GM04503 (cell line): ENCODE measurements around the gene RAPGEF5.

ENCODE experiments used
- DNase-seq: peaks from one replicate; pipeline ENCODE4 v3.0.0-alpha.2; 2012; ENCODE audit warnings: low read depth

RAPGEF5 gene

DNA sequence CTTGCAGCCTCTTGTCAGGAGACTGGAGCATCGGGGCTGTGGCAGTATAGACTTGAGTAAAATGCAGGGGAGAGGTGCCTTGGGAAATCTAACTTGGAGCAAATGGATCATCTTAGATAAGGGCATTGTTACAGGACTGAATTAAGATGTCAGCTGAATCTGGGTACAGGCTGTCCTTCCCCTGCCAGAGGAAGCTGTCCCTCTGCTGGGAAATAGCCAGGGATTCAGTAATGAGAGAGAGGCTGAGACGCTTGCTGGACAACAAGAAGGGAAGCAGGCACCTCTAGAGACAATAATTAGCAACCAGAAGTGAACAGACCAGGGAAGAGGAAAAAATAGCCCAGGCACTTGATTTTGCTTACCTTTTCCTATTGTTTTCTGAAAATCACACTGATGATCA lies 20.7 kb upstream of the RAPGEF5 start:
- no peak for DNase-seq

DNA sequence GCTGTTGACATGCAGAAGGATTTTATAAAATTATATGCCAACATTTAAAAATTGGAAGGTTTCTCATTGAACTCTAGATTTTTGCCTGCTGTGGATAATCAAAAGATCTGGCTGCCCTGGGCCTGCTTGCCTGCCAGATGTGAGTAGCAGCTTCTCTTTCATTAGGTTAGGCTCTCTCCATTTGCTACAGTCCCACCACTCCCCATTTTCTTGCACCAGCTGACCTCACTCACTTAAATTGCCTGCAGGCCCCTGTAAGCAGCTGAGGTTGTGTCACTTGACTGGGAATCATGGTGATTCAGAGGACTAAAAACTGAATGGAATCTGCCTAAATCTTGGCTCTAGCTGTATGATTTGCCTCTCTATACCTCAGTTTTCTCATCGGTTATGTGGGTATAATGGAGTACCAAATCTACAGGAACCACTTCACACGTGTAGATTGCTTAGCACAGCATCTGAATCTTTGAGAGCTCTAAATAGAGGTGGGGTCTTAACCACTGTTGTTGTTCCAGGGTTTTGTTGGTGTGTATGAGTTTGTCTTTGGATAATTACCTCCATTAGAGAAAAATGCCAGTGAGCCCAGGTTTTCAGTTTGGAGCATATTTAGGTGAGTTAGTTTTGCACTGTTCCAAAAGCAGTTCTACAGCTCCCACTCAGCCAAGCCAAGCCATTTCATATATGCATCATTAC lies 18.6 kb upstream of the RAPGEF5 start:
- DNase-seq = no peak

- no peak for DNase-seq
These were observed 17.0 kb upstream of the RAPGEF5 start for GRCh38 chr7:22373911-22374310.

DNA sequence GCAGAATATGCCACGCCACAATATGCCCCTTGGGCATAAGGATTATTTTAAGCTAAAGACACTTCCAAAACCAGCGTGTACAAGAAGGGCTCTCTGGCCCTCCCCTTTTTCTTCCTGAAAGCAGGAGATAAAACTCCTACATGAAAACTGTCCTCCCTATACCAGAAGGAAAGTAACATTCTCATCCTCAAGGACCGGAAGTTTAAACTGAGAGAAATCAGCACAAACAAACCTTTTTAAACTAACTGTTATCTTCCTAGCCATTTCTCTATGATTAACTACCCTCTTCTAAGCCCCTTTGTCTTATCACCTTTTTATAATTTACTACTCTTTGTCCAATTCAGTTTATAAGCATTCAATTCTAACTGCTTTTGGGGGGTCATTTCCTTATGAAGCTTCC lies 16.4 kb upstream of the RAPGEF5 start:
- DNase-seq = no peak

DNA sequence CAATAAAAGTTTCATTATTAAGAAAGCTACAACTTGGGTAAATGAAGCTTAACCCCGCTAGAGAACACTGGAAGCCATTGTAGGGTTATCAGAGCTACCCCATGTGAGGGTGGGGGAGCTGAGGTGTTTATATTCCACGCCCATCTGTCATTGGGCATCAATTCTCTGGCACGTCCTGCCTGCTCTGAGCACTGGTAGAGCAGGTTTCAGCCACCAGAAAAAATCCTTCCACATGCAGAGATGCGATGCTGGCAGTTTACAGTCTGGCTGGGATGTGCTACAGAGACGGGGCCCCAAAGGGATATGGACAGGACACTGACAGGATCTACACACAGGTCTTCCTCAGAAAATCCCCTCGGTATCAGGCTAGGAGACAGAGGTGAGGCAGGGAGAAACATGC lies 15.9 kb upstream of the RAPGEF5 start:
- DNase-seq = no peak

- DNase-seq = no peak
These were observed 14.9 kb upstream of the RAPGEF5 start for GRCh38 chr7:22371878-22372277.

- DNase-seq = no peak
These were observed 7.9 kb upstream of the RAPGEF5 start for GRCh38 chr7:22364900-22365299.

DNA sequence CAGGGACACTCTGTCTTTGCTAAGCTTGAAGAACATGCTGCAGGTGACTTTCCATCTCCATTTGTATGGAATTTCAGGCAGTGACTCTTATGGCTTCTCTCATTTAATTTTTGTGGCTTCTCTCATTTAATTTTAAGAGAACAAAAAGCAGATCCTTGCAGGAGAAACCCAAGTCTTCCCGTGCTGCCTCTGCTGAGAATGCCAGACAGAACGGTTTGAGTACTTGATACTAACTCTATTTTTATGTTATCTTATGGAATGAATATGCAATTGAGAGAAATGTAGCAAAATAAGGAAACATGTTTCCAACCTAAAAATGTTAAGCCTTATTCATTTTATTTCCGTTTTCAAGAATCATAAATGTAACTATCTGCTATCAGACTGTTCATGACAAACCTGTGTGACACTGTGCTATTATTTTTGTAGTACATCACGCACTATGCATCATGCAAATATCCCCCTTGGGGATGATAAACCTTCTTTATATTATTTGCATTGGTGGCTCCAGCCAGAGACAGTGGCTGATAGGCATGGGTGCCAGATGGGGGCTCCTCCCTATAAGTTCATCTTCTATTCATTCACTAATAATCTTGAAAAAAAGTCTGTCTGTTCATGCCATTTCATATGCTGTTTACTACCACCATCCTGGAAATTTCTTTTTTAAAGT lies 6.9 kb upstream of the RAPGEF5 start:
- DNase-seq = no peak

GRCh38 chr7:22361795-22362194 lies 4.8 kb upstream of the RAPGEF5 start:
- DNase-seq = no peak

GRCh38 chr7:22361320-22361719 lies 4.4 kb upstream of the RAPGEF5 start:
- DNase-seq = no peak

DNA sequence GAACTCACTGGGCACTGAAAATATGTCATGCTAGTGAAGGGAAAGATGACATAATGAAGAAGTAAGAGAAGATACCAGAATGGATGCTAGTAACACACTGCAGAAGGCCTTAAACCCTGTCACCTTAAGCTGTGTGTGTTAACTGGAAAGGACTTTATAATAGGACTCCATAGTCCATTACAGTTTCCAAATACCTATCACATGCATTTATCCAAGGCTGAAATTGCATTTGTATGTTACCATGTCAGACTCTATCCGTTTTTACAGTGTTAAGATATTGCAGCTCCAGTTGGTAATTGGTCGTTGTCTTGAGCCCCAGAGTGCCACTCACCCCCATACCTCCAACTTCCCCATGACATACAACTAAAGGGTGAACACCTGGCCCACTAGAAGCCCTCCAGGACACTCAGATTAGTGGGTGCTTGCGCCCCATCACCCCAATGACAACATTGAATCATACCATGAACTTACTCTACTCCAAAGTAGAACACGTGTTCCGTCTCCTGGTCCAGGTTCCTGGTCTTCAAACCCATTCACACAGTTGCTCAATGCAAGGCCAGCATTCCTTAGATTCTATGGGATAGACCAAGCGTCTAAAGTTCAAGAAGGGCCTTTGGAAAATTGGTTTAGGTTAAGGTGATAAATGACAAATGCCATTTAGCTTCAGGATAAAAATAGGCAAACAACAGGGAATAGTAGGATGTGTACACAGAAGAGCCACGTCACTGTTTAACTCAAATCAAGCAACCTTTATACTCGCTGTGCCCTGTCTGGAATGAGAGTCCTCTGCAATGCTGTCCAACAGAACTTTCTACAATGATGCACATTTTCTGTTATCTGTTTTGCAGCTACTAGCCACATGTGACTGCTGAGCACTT lies 2.1 kb upstream of the RAPGEF5 start:
- no peak for DNase-seq

GRCh38 chr7:22357311-22358175 lies 589 bp upstream of the RAPGEF5 start:
- no peak for DNase-seq

GRCh38 chr7:22356010-22356691 lies 803 bp downstream of the RAPGEF5 start:
- no peak for DNase-seq

GRCh38 chr7:22355620-22356009 lies 1.3 kb downstream of the RAPGEF5 start:
- no peak for DNase-seq

- no peak for DNase-seq
These were observed 2.5 kb downstream of the RAPGEF5 start for GRCh38 chr7:22354462-22354861.

GRCh38 chr7:22352887-22353286 lies 4.1 kb downstream of the RAPGEF5 start:
- DNase-seq = no peak

DNA sequence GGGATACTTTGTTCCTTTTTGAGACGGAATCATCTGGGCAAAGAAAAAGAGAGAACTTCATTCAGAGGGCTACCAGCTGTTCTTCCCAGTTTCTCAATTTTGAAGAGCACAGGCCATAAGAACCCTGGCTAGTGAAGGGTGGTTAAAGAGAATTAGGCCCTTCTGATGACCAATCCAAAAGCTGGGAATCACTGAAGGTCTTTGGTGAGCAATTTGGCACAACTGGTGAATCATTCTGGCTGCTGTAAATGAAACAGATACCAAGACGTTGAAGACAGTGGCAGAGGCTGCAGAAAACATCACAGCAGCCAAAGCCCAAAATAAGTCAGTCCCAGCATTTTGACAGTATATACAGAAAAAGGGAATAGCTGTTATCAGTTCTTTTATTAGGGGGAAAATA lies 5.1 kb downstream of the RAPGEF5 start:
- DNase-seq = no peak

DNA sequence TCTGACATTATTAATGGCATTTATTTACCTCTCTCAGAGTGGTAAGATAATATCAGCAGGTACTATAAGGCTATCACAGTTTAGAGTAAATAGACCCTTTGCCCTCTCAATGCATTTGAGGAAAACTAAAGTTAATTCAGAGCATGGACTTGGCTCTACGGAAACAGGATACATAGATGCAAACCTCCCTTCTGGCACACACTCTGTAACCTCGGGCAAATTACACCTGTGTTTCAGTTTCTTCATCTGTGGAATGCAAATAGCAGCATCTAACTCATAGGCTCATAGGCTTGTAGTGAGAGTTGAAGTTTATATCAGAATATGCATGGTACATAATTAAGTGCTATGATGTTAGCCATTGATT lies 5.6 kb downstream of the RAPGEF5 start:
- no peak for DNase-seq

DNA sequence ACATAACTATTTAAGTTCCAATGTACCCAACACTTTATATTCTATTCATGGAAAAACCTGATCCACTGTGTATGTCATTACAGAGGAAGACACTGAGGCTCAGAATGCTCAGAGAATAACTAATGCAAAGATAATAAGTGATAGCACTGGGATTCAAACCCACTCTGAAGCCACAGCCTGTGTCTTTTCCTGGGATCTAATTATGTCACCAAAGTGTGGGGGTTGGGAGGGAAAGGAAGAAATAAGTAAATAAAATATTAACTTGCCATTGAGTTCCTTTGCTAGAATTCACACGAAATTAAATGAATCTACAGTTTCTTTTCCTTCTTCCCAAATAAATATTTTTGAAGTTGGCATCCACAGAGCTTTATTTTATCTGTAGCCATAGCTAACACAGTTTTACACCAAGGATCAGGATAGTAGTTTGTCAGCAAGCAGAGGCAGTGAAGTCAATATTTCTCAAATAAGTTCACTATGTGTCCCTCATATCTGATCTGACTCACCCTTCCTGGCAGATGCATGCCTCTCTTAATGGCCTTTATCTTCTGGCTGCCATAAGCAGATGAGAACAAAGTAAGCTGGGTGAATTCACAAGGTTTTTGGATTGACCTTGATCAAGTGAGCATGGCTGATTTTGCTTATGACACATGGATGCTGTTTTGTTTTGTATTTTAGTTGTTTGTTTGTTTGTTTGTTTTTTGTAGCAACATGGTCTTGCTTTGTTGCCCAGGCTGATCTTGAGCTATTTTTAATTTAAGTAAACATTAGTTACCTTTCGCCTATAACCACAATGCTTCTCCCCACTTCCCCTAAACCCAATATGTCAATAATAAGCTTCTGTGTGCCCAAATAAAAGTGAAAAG lies 6.3 kb downstream of the RAPGEF5 start:
- no peak for DNase-seq

- DNase-seq = no peak
These were observed 8.6 kb downstream of the RAPGEF5 start for GRCh38 chr7:22348379-22348778.
